HG03139 (cell line): ENCODE results near the gene ZNF423.

ENCODE experiments used
- ATAC-seq: cut with Tn5 transposase; IDR thresholded peaks from one replicate; pipeline ENCODE4 v1.9.1; 2021; ENCODE audit not compliant: unreplicated experiment

Gene ZNF423

GRCh38 chr16:49632086-49632794 lies 223.7 kb downstream of the ZNF423 start:
- no peak for ATAC-seq

- no peak for ATAC-seq
These were observed 224.5 kb downstream of the ZNF423 start for GRCh38 chr16:49631187-49632041.

GRCh38 chr16:49630783-49631182 lies 225.1 kb downstream of the ZNF423 start:
- no peak for ATAC-seq

GRCh38 chr16:49629851-49630250 lies 226.1 kb downstream of the ZNF423 start:
- ATAC-seq, result no peak

DNA sequence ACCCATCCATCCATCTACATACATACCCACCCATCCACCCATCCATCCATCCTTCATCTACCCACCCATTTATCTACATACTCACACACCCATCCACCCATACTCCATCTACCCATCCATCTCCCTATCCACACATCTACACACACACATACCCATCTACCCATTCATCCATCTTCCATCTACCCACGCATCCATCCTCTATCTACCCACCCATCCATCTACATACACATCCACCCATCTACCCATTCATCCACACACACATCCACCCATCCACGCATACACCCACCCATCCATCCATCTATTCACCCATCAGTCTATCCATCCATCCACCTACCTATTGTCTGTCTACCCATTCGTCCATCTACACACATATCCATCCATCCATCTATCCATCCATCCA lies 227.8 kb downstream of the ZNF423 start:
- no peak for ATAC-seq

DNA sequence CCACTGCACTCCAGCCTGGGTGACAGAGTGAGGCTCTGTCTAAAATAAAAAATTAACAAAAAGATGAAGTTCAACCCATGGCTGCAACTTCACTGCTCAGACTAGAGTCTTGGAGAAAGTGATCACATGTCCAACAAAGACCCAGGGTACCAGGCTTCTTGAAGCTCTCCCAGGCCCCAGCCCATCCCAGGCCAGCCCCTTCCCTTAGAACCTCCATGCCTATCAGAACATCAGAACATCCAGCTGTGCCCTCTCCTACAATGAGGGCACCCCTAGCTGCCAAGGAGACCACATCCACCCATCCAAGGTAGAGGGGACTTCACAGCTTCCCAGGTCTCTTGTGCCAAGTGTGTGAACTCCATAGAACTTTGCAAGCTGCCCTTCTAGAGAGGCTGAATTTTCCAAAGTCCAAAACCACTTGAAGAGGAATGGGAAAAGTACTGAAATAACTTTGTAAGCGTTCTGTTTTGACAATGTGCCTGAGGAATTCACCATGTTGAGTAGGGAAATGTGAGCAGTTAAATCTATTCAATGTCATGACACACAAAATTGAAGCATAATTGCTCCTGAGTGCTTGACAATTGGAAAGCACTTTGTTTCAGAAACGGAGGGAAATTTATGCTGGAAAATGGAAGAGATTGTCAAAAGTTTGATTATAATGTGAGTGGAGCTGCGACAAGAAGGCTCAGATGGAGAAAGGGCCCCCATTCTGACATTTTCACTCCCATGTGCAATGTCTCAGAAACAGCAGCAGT lies 230.4 kb downstream of the ZNF423 start:
- no peak for ATAC-seq

DNA sequence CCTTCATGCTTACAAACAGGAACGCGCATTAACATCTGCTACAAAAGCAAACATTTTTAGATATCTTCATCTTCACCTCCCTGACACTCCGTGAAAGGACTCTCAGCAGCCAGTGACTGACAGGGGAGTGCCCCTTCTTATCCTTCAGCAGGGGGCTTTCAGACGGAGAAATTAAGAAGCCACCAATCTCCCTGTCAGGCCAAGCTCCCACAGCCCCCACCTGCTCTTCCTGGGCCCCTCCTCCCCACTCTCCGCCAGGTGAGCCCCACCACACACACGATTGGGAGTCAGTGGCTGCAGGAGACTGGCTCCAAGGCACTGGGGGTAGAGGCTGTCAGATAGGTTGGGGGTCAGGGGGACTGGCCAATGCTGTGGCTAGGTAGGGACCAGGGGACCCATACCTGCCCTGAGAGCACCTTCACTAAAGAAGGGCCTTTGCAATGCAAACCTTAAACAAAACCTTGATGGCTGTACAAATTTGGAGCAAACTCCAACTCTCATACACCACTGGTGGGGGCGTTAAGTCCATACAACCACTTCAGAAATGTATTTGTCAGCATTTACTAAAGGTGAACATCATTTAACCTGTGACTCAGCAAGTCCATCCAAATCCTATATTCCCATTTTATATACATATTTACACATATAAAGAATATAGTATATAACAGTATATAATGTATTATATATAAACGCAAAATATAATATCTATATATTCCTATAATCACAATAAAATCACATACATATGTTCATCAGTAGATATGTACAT lies 232.2 kb downstream of the ZNF423 start:
- ATAC-seq, result no peak

- no peak for ATAC-seq
These were observed 233.2 kb downstream of the ZNF423 start for GRCh38 chr16:49622421-49623402.

DNA sequence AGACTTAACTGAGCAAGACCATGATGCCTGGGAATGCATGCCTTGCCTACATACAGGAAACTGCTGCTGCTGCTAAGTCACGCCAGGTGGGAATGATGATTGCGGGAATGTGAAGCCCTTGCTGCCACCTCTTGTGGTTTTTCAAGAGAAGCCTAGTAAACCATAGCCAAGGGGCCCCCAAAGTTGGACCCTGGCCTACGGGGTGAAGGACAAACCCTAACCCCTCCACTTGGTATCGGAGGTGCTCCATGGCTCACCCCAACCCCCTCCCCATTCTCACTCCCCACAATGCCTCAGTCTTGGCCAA lies 233.9 kb downstream of the ZNF423 start:
- no peak for ATAC-seq

DNA sequence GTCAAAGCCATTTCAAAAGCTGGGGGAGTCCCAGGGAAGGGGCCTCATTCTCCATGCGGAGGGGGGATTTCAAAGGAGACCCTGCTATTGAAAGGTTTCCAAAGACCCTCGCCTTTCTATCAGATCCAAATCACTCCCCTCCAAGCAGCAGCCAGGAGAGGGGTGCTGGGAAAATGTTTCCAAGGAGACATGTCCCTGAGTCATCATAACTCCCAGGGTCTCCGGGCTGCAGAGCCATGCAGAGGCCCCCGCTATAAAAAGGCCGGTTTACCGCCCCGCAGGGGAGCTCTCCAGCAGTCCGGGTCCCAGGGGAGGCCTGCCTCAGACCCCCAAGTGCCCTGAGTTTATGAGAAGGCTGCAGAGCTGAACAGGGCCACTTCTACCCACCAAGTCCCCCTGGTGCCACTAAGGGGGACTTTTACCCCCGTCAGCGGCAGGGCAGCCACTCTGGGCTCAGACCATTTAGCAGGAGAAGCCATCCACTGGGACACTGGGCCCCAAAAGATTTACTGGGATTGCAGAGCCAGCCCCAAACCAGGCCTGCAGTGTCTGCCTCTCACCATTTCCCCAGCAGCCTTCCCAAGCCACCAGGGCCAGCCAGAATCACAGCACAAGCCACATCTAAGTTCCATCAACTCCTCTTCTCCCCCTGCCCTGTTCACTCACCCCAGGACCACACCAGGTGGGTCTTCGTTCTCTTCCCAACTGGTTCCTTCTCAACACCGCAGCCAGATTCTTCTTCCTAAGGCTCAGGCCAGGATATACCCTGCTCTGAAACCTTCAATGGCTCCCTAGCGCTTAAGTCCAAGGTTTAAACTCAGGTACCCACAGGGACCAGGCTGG lies 234.4 kb downstream of the ZNF423 start:
- ATAC-seq, result no peak

DNA sequence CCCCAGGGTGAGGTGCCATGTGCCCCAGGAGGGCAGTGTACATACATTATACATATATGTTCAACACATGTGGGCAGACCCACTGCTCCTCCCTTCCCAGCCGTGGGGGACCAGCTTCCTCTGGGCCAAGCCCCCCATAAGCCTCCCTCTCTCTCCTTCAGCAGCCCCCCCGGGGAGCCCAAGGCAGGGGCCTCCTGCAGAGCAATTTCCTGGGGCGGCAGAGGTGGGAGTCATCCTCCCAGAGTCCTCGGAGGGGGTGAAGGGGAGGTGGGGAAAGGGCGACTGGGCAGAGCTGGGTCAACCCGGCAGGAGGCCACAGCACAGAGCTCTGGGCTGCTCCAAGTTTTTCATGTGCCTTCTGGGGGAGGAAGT lies 235.1 kb downstream of the ZNF423 start:
- ATAC-seq, result no peak

DNA sequence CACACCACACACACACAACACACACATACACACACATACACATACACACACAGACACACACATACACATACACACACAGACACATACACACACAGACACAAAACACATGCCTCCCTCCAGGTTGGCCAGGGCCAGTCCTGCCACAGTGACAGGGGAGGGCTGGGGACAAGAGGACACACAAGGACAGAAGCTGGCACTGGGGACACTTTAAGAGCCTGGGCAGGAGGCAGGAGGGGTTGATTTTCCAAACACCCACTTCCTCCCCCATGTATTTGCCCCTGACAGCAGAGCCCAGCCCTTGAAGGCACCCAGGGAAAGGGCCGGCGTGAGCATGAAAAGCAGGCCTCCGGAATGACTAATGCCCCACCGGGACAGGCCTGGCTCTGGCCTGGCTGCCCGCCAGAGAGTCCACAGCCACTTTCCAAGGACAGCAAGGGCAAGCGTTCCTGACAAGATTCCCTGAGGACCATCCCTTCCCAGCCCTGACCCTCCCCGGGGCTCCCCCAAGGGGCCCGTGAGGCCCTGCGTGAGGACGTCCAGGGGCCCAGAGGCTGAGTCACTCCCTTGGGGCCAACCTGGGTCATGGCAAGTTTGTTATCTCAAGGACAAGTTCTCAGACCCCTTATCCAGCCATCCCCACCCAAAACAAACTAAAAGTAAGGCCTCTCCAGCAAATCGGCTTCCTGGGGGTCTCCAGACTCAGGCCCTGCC lies 235.6 kb downstream of the ZNF423 start:
- no peak for ATAC-seq

DNA sequence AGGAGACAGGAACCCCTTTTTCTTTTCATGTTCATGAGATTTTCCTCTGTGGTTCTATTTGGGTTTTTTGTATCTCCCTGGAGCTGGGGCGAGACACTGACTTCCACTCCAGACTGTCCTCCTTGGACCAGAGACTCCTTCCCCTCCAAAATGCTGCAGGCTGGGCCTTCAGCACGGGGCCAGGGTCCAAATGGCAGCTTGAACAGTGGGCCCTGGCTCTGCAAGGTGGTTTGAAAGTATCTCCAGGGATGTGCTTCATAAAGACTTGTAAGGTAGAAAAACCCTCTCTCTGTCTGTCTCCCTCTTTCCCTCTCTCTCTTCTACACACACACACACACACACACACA lies 236.1 kb downstream of the ZNF423 start:
- ATAC-seq, result no peak

- no peak for ATAC-seq
These were observed 237.0 kb downstream of the ZNF423 start for GRCh38 chr16:49618955-49619354.

DNA sequence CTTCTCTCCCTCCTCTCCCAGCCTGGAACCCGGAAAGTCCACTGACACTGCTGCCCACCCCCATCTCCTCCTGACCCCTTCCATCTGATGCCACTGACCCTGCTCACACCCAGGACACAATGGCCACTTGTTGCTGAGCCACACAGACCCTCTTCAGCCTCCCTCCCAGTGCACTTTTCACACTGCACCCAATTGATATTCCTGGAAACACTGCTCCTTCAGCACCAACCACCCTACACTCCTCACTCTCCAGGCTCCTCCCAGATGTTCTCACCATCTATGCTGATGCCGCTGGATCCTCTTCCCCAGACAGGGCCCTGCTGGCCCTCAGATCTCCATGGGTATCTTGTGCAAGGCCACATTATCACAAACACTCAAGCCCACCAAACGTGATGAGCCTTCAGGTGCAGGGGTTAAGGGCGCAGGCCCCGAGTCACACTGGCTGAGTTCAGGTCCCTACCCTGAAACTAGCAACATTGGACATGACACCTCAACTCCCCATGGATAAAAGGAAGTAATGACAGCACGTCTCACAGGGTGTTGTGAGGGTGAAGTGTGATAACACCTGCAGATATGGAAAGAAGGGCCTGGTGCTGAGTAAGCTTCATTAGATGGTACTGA lies 238.1 kb downstream of the ZNF423 start:
- no peak for ATAC-seq

DNA sequence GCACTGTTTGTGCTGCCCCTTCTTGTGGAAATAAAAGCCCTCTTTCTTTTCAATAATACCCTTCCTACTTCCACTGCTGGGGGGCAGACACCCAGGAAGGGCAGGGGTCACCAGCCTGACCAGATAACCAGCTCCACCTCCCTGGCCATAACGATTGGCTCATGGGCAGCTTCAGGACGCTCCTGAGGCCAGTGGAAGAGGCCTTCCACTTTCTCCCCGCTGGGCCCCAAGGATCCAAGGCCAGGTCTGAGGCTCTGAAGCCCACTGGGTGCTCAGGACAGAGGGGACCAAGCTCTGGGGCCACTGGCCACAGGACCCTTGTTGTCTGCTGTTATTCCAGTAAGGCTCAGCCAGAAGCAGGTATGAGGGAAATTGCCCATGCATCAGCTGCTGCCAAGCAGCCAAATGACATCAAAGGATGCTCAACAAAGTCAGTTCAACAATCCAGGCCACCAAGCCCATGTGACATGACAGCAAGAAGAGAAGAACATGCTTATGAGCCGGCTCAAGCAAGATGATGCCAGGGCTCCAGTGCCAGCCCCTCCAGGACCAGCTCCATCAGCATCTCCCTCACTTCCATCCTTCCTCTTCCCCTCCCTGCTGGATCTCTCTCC lies 238.8 kb downstream of the ZNF423 start:
- ATAC-seq, result no peak

DNA sequence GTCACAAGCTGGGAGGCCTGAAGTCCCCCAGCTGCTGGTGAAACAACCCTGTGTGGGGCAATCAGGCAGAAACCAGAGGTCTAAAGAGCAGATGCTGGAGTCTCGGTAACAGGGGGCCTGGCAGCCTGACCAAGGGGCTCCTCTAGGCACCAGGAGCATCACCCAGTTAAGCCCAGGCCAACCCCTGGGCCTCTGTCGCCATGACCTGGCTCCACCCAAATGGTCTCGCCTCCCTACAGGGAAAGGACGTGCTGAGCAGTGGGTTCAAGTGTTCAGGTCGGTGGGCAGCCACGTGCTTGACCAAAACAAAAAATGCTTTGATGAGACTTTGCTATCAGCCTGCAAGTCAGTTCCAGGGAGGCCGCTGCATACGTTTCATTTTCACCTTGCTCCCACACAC lies 240.3 kb downstream of the ZNF423 start:
- ATAC-seq, result no peak

DNA sequence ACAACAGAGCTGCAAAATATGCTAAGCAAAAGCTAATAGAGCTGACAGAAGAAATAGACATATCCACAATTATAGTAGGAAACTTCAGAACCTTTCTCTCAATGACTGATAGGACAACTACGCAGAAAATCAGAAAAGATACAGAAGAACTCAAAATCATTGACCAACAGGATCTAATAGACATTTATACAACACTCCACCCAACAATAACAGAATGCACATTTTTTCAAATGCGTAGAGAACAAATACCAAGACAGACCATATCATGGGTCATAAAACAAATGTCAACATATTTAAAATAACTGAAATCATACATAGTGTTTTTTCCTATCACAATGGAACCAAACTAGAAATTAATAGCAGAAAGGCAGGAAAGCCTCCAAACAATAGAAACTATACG lies 244.9 kb downstream of the ZNF423 start:
- no peak for ATAC-seq
